ACC112 (cell line): ENCODE results near the gene MFN2.

ENCODE experiments used
- H2AFZ ChIP-seq: fragments of 200-600 bp; sonication (generic); one replicate; pipeline ENCODE4 v1.6.0; 2017; ENCODE audit warnings: antibody characterized with exemption, low read length; ENCODE audit not compliant: unreplicated experiment
- H3K27ac ChIP-seq: fragments of 200-600 bp; sonication (generic); 2 replicates; pipeline ENCODE4 v1.5.1; 2014; ENCODE audit warnings: low read depth, mild to moderate bottlenecking, antibody characterized with exemption, low read length, moderate library complexity
- H3K27me3 ChIP-seq: fragments of 200-600 bp; sonication (generic); 2 replicates; pipeline ENCODE4 v1.6.1; 2014; ENCODE audit warnings: mild to moderate bottlenecking, antibody characterized with exemption, low read length, moderate library complexity, mixed read lengths; ENCODE audit not compliant: insufficient read depth
- H3K36me3 ChIP-seq: fragments of 200-600 bp; sonication (generic); 2 replicates; pipeline ENCODE4 v1.6.1; 2016; ENCODE audit warnings: mild to moderate bottlenecking, antibody characterized with exemption, low read length, moderate library complexity, mixed read lengths; ENCODE audit not compliant: insufficient read depth
- H3K4me1 ChIP-seq: fragments of 200-600 bp; sonication (generic); one replicate; pipeline ENCODE4 v1.6.1; 2016; ENCODE audit warnings: low read length, mixed read lengths; ENCODE audit not compliant: insufficient read depth, unreplicated experiment, control insufficient read depth
- H3K4me3 ChIP-seq: fragments of 200-600 bp; sonication (generic); 2 replicates; pipeline ENCODE4 v1.5.1; 2014; ENCODE audit warnings: mild to moderate bottlenecking, low read depth, low read length
- H3K79me2 ChIP-seq: fragments of 200-600 bp; sonication (generic); one replicate; pipeline ENCODE4 v1.6.0; 2016; ENCODE audit warnings: low read length; ENCODE audit not compliant: control insufficient read depth, unreplicated experiment, insufficient read depth

The MFN2 gene

GRCh38 chr1:12049616-12050015 lies 69.4 kb downstream of the MFN2 start:
- no peak overlapping the region for H3K27ac ChIP-seq

GRCh38 chr1:12051361-12051760 lies 71.1 kb downstream of the MFN2 start:
- no peak overlapping the region for H2AFZ ChIP-seq
- H3K79me2 ChIP-seq, result no peaks in the 10 kb centered on the region
- H3K36me3 ChIP-seq, result no peaks in the 10 kb centered on the region
- H3K4me3 ChIP-seq, result no peak overlapping the region
- peaks cover 9% of the 10 kb centered on the region for H3K4me1 ChIP-seq
- no peak overlapping the region for H3K27ac ChIP-seq
- H3K27me3 ChIP-seq, result no peaks in the 10 kb centered on the region

More at GRCh38 chr1:12049616-12050015, 69.4 kb downstream of the MFN2 start:
- Histone ChIP-seq H3K4me3 (no peak overlapping the region), H3K4me1 (peaks cover 9% of the 10 kb centered on the region), H3K36me3 (no peaks in the 10 kb centered on the region), H2AFZ (no peak overlapping the region), H3K79me2 (no peaks in the 10 kb centered on the region), H3K27me3 (no peaks in the 10 kb centered on the region)

- no peak overlapping the region for H2AFZ ChIP-seq
- no peak overlapping the region for H3K4me3 ChIP-seq
- no peaks in the 10 kb centered on the region for H3K36me3 ChIP-seq
- no peak overlapping the region for H3K27ac ChIP-seq
- H3K27me3 ChIP-seq, result no peaks in the 10 kb centered on the region
- H3K4me1 ChIP-seq, result peaks cover 9% of the 10 kb centered on the region
- H3K79me2 ChIP-seq, result no peaks in the 10 kb centered on the region
Observed at GRCh38 chr1:12052008-12052573, 71.8 kb downstream of the MFN2 start.

- H3K79me2 ChIP-seq, result no peaks in the 10 kb centered on the region
- H3K27ac ChIP-seq, result no peak overlapping the region
- no peaks in the 10 kb centered on the region for H3K36me3 ChIP-seq
- H2AFZ ChIP-seq, result no peak overlapping the region
- H3K4me3 ChIP-seq, result no peak overlapping the region
- peaks cover 14% of the 10 kb centered on the region for H3K4me1 ChIP-seq
- no peaks in the 10 kb centered on the region for H3K27me3 ChIP-seq
Observed at GRCh38 chr1:12052997-12053686, 72.9 kb downstream of the MFN2 start.

GRCh38 chr1:12053752-12054548 lies 73.7 kb downstream of the MFN2 start:
- no peaks in the 10 kb centered on the region for H3K27me3 ChIP-seq
- peaks cover 14% of the 10 kb centered on the region for H3K4me1 ChIP-seq
- H3K79me2 ChIP-seq, result no peaks in the 10 kb centered on the region
- H2AFZ ChIP-seq, result no peak overlapping the region
- no peaks in the 10 kb centered on the region for H3K36me3 ChIP-seq
- H3K4me3 ChIP-seq, result no peak overlapping the region
- H3K27ac ChIP-seq, result no peak overlapping the region

- Histone ChIP-seq H3K27me3 (no peaks in the 10 kb centered on the region; the same call in 1 of the 2 replicates), H2AFZ (no peak overlapping the region), H3K4me3 (no peak overlapping the region), H3K27ac (no peak overlapping the region), H3K79me2 (no peaks in the 10 kb centered on the region), H3K4me1 (peaks cover 14% of the 10 kb centered on the region), H3K36me3 (no peaks in the 10 kb centered on the region)
Observed at GRCh38 chr1:12055259-12055658, 75.0 kb downstream of the MFN2 start.

GRCh38 chr1:12056331-12056841 lies 76.1 kb downstream of the MFN2 start:
- Histone ChIP-seq H3K27ac (no peak overlapping the region), H3K36me3 (no peaks in the 10 kb centered on the region), H3K79me2 (no peaks in the 10 kb centered on the region), H3K4me3 (no peak overlapping the region), H3K27me3 (no peaks in the 10 kb centered on the region; the same call in 1 of the 2 replicates), H2AFZ (no peak overlapping the region), H3K4me1 (peaks cover 14% of the 10 kb centered on the region)

GRCh38 chr1:12057382-12057781 lies 77.1 kb downstream of the MFN2 start:
- H3K4me3 ChIP-seq, result no peak overlapping the region
- H3K79me2 ChIP-seq, result no peaks in the 10 kb centered on the region
- peaks cover 5% of the 10 kb centered on the region; the same call in 1 of the 2 replicates for H3K27me3 ChIP-seq
- no peak overlapping the region for H2AFZ ChIP-seq
- peaks cover 6% of the 10 kb centered on the region for H3K4me1 ChIP-seq
- no peak overlapping the region for H3K27ac ChIP-seq
- H3K36me3 ChIP-seq, result no peaks in the 10 kb centered on the region

- H3K4me3 ChIP-seq, result no peak overlapping the region
Observed at GRCh38 chr1:12057940-12058687, 77.9 kb downstream of the MFN2 start.

GRCh38 chr1:12059226-12059625 lies 79.0 kb downstream of the MFN2 start:
- Histone ChIP-seq H3K79me2 (no peaks in the 10 kb centered on the region), H3K27me3 (peaks cover 21% of the 10 kb centered on the region), H3K4me3 (no peak overlapping the region), H3K36me3 (no peaks in the 10 kb centered on the region), H2AFZ (no peak overlapping the region), H3K4me1 (peaks cover 4% of the 10 kb centered on the region), H3K27ac (no peak overlapping the region)

More at GRCh38 chr1:12057940-12058687, 77.9 kb downstream of the MFN2 start:
- Histone ChIP-seq H2AFZ (no peak overlapping the region), H3K36me3 (no peaks in the 10 kb centered on the region), H3K4me1 (peaks cover 4% of the 10 kb centered on the region), H3K27ac (no peak overlapping the region), H3K27me3 (peaks cover 10% of the 10 kb centered on the region), H3K79me2 (no peaks in the 10 kb centered on the region)
